SK-N-MC (cell line): ENCODE results near the gene CHI3L2.

Experiments used
- EZH2 ChIP-seq: fragments of 200-600 bp; sonication (generic); IDR thresholded peaks from one replicate; pipeline ENCODE4 v1.6.1; 2017; ENCODE audit warnings: antibody characterized with exemption
- FOXP2 ChIP-seq: optimal IDR thresholded peaks from 2 replicates; pipeline ENCODE3; 2011; ENCODE audit warnings: mild to moderate bottlenecking, moderate library complexity; ENCODE audit not compliant: insufficient read depth; ENCODE audit errors: extremely low read length, control extremely low read depth
- POLR2AphosphoS5 ChIP-seq: IDR thresholded peaks from 2 replicates; pipeline ENCODE4 v1.6.1; 2012; ENCODE audit warnings: mild to moderate bottlenecking, low read depth, low read length, borderline replicate concordance

DNA sequence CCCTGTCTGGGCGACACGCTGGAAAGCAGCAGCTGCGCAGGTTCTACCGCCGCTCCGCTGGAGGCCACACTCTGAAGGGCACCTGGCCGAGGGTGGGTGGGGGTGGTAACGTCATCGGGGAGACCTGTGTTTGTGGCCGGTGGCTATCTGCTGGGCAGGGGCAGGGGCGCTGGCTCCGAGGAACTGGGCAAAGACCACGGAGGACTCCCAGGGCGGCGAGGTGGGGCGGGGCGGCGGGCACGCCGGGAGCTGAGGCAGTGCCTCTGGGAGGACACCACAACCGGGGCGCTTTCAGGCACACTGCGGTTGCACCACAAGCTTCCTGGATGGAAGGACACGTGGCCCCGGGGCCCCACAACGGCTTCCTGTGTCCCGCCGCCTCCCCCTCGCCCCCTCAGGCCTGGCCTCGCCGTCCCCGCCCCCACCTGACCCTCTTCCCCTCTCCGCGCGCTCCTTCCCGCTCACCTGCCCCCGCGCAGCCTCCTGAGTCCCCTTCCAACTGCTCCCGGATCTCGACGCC, 23.8 kb upstream of the CHI3L2 start:
- no peak for TF ChIP-seq POLR2AphosphoS5
- no peak for TF ChIP-seq EZH2
- TF ChIP-seq FOXP2: no peak
